ENCODE measurements around the gene NSUN5.
"Not testable (repeated sequence)": the region's sequence is repeated elsewhere in the genome, so short reads cannot be mapped to it uniquely, and the experiment has no call there.

The NSUN5 gene

DNA sequence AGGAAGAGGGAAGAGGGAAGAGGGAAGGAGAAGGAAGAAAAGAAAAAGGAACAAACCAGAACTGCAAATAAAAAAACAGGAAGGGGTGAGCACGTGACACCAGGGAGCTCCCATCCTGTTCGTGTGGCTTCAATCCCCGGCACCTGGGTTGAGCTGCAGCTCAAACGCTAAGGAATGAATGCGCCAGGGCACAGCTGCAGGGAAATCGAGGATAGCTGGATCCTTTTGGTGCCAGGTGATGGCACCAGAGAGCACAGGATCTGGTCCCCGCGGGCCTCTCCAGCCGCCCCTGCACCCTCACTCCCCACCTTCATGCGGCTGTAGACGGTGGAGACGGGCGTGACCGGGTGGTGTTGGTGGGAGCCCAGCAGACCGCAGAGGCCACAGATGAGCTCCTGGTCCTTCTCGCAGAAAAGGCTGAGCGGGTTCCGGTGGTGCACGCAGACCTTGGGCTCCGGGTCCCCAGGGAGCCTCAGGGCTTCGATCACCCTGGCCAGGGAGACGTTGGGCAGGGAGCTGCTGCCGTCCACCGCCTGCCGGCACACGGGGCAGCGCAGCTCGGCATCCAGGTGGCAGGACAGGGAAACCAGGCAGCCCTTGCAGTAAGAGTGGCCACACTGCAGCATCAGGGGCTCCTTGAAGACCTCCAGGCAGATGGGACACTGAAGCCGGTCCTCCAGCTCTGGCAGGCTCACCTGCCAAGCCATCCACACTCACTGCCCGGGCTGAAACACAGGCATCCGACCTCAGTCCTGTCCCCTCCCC is 15.6 kb upstream of the NSUN5 start:
- peak; percentile 24 for DNase-seq

DNA sequence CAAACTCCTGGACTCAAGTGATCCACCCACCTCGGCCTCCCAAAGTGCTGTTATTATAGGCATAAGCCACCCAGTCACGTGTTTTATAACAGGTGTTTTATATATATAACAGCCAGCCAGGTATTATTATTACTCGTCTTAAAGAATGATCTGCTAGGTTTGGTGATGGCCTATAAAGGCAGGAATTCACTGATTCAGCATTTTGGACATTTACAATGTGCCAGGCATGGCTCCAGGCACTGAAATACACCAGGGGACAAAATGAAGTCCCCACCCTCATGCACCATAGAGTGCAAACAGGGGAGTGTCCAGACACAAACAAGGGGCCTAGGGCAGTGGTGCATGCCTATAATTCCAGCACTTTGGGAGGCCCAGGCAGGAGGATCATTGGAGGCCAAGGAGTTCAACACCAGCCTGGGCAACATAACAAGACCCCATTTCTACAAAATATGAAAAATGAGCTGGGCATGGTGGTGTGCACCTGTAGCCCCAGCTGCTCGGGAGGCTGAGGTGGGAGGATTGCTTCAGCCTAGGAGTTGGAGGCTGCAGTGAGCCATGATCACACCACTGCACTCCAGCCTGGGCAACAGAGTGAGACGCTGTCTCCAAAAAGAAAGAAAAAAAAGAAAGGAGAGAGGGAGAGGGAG is 14.9 kb upstream of the NSUN5 start:
- not testable (repeated sequence) for DNase-seq

- DNase-seq: not testable (repeated sequence)
Measured at GRCh38 chr7:73320009-73320408, 11.4 kb upstream of the NSUN5 start.

DNA sequence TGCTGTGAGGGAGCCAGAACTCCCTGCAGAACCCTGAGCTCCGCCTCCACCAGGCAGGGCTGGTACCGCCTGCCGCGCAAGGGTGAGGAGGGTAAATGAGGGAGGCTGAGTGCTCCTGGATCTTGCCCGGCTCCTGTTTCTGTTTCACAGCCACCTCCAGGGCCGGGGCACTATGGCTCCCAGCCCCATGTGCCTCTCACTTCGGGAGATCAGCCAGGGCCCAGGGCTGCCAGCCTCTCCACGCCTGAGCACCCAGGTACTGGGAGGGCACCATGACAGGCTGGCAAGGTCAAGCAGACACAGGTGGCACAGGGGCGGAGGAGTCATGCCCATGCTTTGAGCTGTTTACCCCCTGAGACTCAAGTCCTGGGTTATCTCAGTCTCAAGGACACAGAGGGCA is 10.9 kb upstream of the NSUN5 start:
- DNase-seq: not testable (repeated sequence)

- not testable (repeated sequence) for DNase-seq
Measured at GRCh38 chr7:73318656-73319204, 10.1 kb upstream of the NSUN5 start.

- DNase-seq: no peak
Measured at GRCh38 chr7:73316521-73316920, 7.9 kb upstream of the NSUN5 start.

DNA sequence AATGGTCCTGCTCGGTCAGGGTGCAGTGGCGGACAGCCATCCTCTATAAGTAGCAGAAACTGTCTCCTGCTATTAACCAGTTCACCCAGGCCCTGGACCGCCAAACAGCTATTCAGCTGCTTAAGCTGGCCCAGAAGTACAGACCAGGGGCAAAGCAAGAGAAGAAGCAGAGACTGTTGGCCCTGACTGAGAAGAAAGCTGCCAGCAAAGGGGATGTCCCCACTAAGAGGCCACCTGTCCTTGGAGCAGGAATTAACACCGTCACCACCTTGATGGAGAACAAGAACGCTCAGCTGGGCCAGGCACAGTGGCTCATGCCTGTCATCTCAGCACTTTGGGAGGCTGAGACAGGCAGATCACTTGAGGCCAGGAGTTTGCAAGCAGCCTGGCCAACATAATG is 5.6 kb upstream of the NSUN5 start:
- no peak for DNase-seq

DNA sequence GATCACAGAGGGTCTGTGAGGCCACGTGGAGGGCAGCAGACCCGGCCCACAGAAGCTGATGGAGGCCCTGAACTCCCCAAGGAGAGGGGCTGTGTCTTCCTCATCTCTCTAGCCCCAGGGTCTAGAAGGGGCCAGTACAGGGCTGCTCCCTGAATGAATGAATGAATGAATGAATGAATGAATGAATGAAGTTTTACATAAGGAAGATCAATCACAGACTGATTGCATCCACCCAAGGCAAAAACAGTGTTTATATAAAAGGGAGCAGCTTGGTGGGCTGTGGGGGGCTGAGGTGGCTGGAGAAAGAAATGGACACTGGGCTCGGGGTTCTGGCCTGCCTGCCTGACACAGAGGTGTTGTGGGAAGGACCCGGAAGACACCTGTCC is 4.9 kb upstream of the NSUN5 start:
- no peak for DNase-seq

DNA sequence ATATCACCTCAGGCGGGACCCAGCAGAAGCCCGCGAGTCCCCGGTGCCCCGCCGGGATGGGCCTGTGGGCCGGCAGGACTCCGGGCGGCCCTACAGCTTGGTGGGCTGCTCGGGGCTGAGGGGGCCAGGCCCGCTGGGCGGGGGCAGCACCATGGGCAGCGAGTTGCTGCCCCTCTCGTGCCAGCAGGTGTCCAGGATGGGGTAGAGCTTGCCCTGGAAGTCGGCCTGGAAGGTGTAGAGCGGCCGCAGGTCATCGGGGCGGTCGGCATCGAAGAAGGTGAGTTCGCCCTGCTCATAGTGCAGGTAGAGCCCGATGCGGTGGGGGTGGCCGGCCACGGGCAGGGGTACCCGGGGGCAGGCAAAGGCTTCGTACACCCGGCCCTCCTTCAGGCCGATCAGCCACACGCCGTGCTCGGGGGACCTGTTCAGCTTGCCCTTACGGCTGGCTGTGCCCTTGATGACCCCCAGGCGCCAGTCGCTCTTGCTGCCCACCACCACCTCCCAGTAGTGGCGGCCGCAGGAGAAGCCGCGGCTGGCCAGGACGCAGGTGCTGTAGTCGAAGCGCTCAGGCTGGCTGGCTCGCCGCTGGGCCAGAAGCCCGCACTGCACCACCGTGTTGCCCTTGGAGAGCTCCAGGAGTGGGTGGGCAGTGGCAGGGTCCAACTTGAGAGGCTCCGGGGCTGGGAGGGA is 4.3 kb upstream of the NSUN5 start:
- no peak for DNase-seq

DNA sequence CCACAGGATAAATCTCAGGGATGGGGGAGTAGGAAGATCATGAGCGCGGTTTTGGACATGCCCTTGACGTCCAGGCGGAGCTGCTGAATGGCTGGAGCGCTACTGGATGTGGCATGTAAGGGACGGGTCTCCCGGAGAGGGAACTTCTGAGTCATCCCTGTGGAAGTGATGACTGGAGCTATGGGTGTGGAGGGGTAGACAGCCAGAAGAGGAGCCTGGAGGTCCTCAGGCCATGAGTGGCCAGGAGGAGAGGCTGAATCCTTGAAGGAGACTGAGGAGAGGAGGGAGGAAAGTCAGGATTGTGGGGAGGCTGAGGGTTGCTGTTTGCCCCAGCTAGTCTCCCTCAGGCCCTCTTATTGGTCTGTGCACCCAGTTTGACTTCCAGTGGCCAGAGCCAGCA is 2.8 kb upstream of the NSUN5 start:
- DNase-seq: not testable (repeated sequence)

GRCh38 chr7:73308074-73308664 is 457 bp downstream of the NSUN5 start:
- no peak for DNase-seq

DNA sequence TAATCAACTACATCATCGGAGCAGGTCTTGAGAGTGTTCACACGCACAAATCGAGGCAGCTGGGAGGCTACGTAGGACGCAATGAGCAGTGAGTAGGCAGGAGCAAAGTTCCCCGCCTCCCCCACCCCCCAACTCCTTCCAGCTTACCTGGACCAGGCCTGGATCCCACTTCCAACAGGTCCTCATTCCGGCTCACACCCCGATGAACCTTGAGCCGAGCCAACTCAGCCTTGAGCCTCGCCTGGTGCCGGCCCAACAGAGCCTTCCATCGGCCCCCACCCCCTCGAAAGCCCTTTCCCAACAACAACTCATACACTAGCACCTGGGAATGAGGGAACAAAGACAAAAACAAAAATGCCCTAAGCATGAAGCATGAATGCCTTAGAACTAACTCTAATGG is 1.2 kb downstream of the NSUN5 start:
- DNase-seq: no peak

GRCh38 chr7:73304612-73305387 is 3.8 kb downstream of the NSUN5 start:
- not testable (repeated sequence) for DNase-seq

- no peak for DNase-seq
Measured at GRCh38 chr7:73304071-73304470, 4.6 kb downstream of the NSUN5 start.

GRCh38 chr7:73303546-73303945 is 5.1 kb downstream of the NSUN5 start:
- no peak for DNase-seq

- not testable (repeated sequence) for DNase-seq
Measured at GRCh38 chr7:73302846-73303245, 5.8 kb downstream of the NSUN5 start.

- DNase-seq: not testable (repeated sequence)
Measured at GRCh38 chr7:73301108-73301507, 7.5 kb downstream of the NSUN5 start.

DNA sequence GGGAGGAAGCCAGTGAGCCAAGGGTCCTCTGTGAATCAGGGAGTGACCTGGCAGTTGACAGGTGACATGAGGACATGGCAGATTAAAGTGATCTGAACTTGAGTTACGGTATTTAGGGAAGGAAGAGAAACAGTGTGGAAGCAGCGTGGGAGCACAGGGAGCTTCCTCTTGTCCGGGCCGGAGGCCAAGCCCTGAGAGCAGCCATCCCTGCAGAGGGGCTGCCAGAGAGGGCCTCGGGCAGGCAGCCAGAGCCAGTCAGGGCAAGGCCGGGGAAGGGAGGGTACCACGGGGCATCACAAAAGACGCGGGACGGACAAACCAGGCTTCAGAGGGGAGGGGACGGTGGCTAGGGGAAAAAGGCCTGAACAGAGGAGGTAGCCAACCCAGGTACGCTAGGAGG is 8.8 kb downstream of the NSUN5 start:
- DNase-seq: not testable (repeated sequence)

DNA sequence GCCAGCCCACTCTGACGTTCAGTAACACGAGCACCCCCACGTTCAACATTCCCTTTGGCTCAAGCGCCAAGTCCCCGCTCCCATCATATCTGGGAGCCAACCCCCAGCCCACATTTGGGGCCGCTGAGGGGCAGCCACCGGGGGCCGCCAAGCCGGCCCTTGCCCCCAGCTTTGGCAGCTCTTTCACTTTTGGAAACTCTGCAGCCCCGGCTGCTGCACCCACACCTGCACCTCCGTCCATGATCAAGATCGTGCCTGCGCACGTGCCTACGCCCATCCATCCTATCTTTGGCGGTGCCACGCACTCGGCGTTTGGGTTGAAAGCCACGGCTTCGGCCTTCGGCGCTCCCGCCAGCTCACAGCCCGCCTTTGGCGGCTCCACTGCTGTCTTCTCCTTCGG is 10.9 kb downstream of the NSUN5 start:
- not testable (repeated sequence) for DNase-seq

DNA sequence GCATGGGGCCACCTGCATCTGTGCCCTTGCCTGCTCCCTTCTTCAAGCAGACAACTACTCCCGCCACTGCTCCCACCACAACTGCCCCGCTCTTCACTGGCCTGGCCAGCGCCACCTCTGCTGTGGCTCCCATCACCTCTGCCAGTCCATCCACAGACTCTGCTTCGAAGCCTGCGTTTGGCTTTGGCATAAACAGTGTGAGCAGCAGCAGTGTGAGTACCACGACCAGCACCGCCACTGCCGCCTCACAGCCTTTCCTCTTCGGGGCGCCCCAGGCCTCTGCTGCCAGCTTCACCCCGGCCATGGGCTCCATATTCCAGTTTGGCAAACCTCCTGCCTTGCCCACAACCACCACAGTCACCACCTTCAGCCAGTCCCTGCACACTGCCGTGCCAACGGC is 11.4 kb downstream of the NSUN5 start:
- not testable (repeated sequence) for DNase-seq

DNA sequence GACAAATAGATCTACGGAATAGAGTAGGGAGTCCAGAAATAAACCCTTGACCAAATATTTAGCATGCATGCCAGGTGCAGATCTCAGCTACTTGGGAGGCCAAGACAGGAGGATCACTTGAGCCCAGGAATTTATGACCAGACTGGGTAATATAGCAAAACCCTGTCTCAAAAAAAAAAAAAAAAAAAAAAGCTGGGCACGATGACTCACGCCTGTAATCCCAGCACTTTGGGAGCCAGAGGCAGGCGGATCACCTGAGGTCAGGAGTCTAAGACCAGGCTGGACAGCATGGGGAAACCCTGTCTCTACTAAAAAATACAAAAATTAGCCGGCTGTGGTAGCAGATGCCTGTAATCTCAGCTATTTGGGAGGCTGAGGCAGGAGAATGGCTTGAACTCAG is 31.4 kb downstream of the NSUN5 start:
- not testable (repeated sequence) for DNase-seq

- DNase-seq: not testable (repeated sequence)
Measured at GRCh38 chr7:73267813-73268212, 40.8 kb downstream of the NSUN5 start.

Data from DMS 273 treated with DMSO at 0.1 percent for 48 hours (cell line).